Left ventricle myocardium inferior (tissue), 1 donor: ENCODE results near the gene GDF9. TPM values are rescaled to one million over a fixed set of nuclear protein-coding genes. Genes with fewer than 3 reads are reported as not detected.

ENCODE experiments used
- DNase-seq: peaks from one replicate; pipeline ENCODE4 v3.0.0-alpha.2; 2020
- H3K27ac ChIP-seq: fragments of 200-600 bp; replicated peaks from 2 replicates; pipeline ENCODE4 v1.8.0; 2021
- H3K27me3 ChIP-seq: fragments of 200-600 bp; 2 replicates; pipeline ENCODE4 v1.8.0; 2021; ENCODE audit warnings: low read depth
- H3K36me3 ChIP-seq: fragments of 200-600 bp; 2 replicates; pipeline ENCODE4 v1.8.0; 2021
- H3K4me1 ChIP-seq: fragments of 200-600 bp; 2 replicates; pipeline ENCODE4 v1.8.0; 2021
- H3K4me3 ChIP-seq: fragments of 200-600 bp; 2 replicates; pipeline ENCODE4 v1.8.0; 2021; ENCODE audit warnings: mild to moderate bottlenecking, moderate library complexity
- H3K9me3 ChIP-seq: fragments of 200-600 bp; replicated peaks from 2 replicates; pipeline ENCODE4 v1.8.0; 2021
- CTCF ChIP-seq: fragments of 200-600 bp; IDR thresholded peaks from 2 replicates; pipeline ENCODE4 v1.8.0; 2021; ENCODE audit warnings: antibody characterized with exemption, mild to moderate bottlenecking, borderline replicate concordance
- intact Hi-C: fragments of 100-400 bp; cut with micrococcal nuclease; formaldehyde crosslinking; loops from one replicate; pipeline ENCODE4 v1.11.0; 2022
- total RNA-seq: library from RNA; stranded (reverse); fragmentation: NEBNext Ultra II Directional; extraction: Animal tissue kit (Norgen Biotek cat#: 25700); gene quantifications from one replicate; pipeline ENCODE4 v1.2.1, GENCODE V29; 2021
- donor health status: DM: no; HTN: yes; CAD: no; lungs with severe emphysema.

GDF9 gene
- total RNA-seq, 1 donor from 2014 or later, result 0.52 TPM

GRCh38 chr5:132817011-132817410 lies 49.3 kb downstream of the GDF9 start:
- DNase-seq, result no peak
- no peaks in the 10 kb centered on the region for H3K9me3 ChIP-seq
- H3K27ac ChIP-seq, result no peak overlapping the region
- no peaks in the 10 kb centered on the region for H3K36me3 ChIP-seq
- H3K4me3 ChIP-seq, result no peak overlapping the region
- intact Hi-C loops, result loop anchor here (10.0 kb wide), 1 partner anchor 72 kb away; the partner anchor contains the start of gene CCNI2
- H3K4me1 ChIP-seq, result peaks cover 28% of the 10 kb centered on the region
- peaks cover 35% of the 10 kb centered on the region for H3K27me3 ChIP-seq
- TF ChIP-seq CTCF, result no peak

- intact Hi-C loops, result loop anchor here (10.0 kb wide), 1 partner anchor 72 kb away; the partner anchor contains the start of gene CCNI2
- H3K27ac ChIP-seq, result no peak overlapping the region
These were observed 49.7 kb downstream of the GDF9 start for GRCh38 chr5:132816554-132816953.

GRCh38 chr5:132816083-132816482 lies 50.2 kb downstream of the GDF9 start:
- no peak overlapping the region for H3K4me3 ChIP-seq
- no peaks in the 10 kb centered on the region for H3K9me3 ChIP-seq
- H3K36me3 ChIP-seq, result no peaks in the 10 kb centered on the region
- intact Hi-C loops, result loop anchor here (10.0 kb wide), 1 partner anchor 71 kb away; the partner anchor contains the start of gene CCNI2
- peaks cover 28% of the 10 kb centered on the region for H3K4me1 ChIP-seq
- no peak for TF ChIP-seq CTCF
- no peak for DNase-seq
- no peak overlapping the region for H3K27ac ChIP-seq
- H3K27me3 ChIP-seq, result peaks cover 45% of the 10 kb centered on the region

More at GRCh38 chr5:132816554-132816953, 49.7 kb downstream of the GDF9 start:
- no peak for TF ChIP-seq CTCF
- Histone ChIP-seq H3K27me3 (peaks cover 40% of the 10 kb centered on the region), H3K36me3 (no peaks in the 10 kb centered on the region), H3K4me3 (no peak overlapping the region), H3K4me1 (peaks cover 28% of the 10 kb centered on the region), H3K9me3 (no peaks in the 10 kb centered on the region)
- DNase-seq, result no peak

- intact Hi-C loops, result loop anchor here (10.0 kb wide), 1 partner anchor 71 kb away; the partner anchor contains the start of gene CCNI2
- Histone ChIP-seq H3K4me1 (peaks cover 28% of the 10 kb centered on the region), H3K9me3 (no peaks in the 10 kb centered on the region), H3K27ac (no peak overlapping the region), H3K4me3 (no peak overlapping the region), H3K36me3 (no peaks in the 10 kb centered on the region), H3K27me3 (peaks cover 51% of the 10 kb centered on the region)
- TF ChIP-seq CTCF, result no peak
- no peak for DNase-seq
These were observed 50.8 kb downstream of the GDF9 start for GRCh38 chr5:132815454-132815853.

GRCh38 chr5:132814503-132815294 lies 51.6 kb downstream of the GDF9 start:
- Histone ChIP-seq H3K27me3 (peaks cover 56% of the 10 kb centered on the region), H3K4me1 (peaks cover 21% of the 10 kb centered on the region), H3K36me3 (no peaks in the 10 kb centered on the region), H3K9me3 (no peaks in the 10 kb centered on the region), H3K4me3 (peak overlapping the region; percentile 66), H3K27ac (no peak overlapping the region)
- intact Hi-C loops, result loop anchor here (10.0 kb wide), 1 partner anchor 70 kb away; the partner anchor contains the start of gene CCNI2
- no peak for TF ChIP-seq CTCF
- no peak for DNase-seq
